AG04449 (cell line): ENCODE results near the gene TRPV6.

Source experiments
- CTCF ChIA-PET: fragments of 350-600 bp; formaldehyde crosslinking; extraction: SDS; loops from one replicate; lab custom pipeline; 2021; ENCODE audit warnings: antibody characterized with exemption; lab: Yijun Ruan, JAX
- POLR2A ChIA-PET: fragments of 400-600, 350-600 bp; formaldehyde crosslinking; extraction: SDS; loops from one replicate; lab custom pipeline; 2020; ENCODE audit warnings: antibody characterized with exemption, inconsistent platforms; lab: Yijun Ruan, JAX
- DNase-seq: peaks from one replicate; pipeline ENCODE4 v3.0.0-alpha.2; 2010; ENCODE audit warnings: low read depth, low spot score
- H3K4me3 ChIP-seq: 2 replicates; pipeline ENCODE4 v1.5.1; 2011; ENCODE audit warnings: low read depth, mild to moderate bottlenecking, control low read depth, low read length
- CTCF ChIP-seq: IDR thresholded peaks from one replicate; pipeline ENCODE4 v1.5.1; 2011; ENCODE audit warnings: mild to moderate bottlenecking, moderate library complexity, low read length, control low read depth, inconsistent platforms; ENCODE audit not compliant: insufficient read depth; ENCODE audit errors: missing control alignments

The TRPV6 gene

GRCh38 chr7:142883571-142884285 is 1.8 kb downstream of the TRPV6 start:
- no peak for TF ChIP-seq CTCF
- H3K4me3 ChIP-seq, result no peak overlapping the region
- ChIA-PET POLR2A (no interaction called here), CTCF (interaction anchor here (2.7 to 5.4 kb wide), 3 partner anchors 13 to 331 kb away, joined by 11 to 52 read pairs (median 27); no protein-coding TSS in a partner anchor)
- no peak for DNase-seq

GRCh38 chr7:142883145-142883544 is 2.4 kb downstream of the TRPV6 start:
- DNase-seq, result no peak
- ChIA-PET POLR2A (no interaction called here), CTCF (interaction anchor here (2.7 to 5.4 kb wide), 4 partner anchors 12 to 332 kb away, joined by 11 to 52 read pairs (median 21); no protein-coding TSS in a partner anchor)
- no peak overlapping the region for H3K4me3 ChIP-seq
- TF ChIP-seq CTCF, result no peak

GRCh38 chr7:142882338-142882678 is 3.2 kb downstream of the TRPV6 start:
- POLR2A ChIA-PET, result no interaction called here
- H3K4me3 ChIP-seq, result no peak overlapping the region
- CTCF ChIA-PET, result interaction anchor here (2.7 to 5.4 kb wide), 4 partner anchors 11 to 333 kb away, joined by 11 to 52 read pairs (median 21); no protein-coding TSS in a partner anchor
- no peak for TF ChIP-seq CTCF
- DNase-seq, result no peak

GRCh38 chr7:142881586-142882337 is 3.8 kb downstream of the TRPV6 start:
- no peak for DNase-seq
- ChIA-PET CTCF (interaction anchor here (0.9 to 5.4 kb wide), 9 partner anchors 11 to 333 kb away, joined by 3 to 52 read pairs (median 11); no protein-coding TSS in a partner anchor), POLR2A (no interaction called here)

GRCh38 chr7:142880876-142881505 is 4.6 kb downstream of the TRPV6 start:
- POLR2A ChIA-PET, result no interaction called here
- H3K4me3 ChIP-seq, result no peak overlapping the region
- CTCF ChIA-PET, result interaction anchor here (0.9 to 5.4 kb wide), 10 partner anchors 10 to 334 kb away, joined by 3 to 52 read pairs (median 10); no protein-coding TSS in a partner anchor
- TF ChIP-seq CTCF, result peak; percentile 60
- DNase-seq, result no peak

More at GRCh38 chr7:142881586-142882337, 3.8 kb downstream of the TRPV6 start:
- H3K4me3 ChIP-seq, result no peak overlapping the region
- no peak for TF ChIP-seq CTCF

- no peak overlapping the region for H3K4me3 ChIP-seq
- TF ChIP-seq CTCF, result no peak
- ChIA-PET CTCF (interaction anchor here (0.7 to 5.4 kb wide), 9 partner anchors 11 to 336 kb away, joined by 3 to 52 read pairs (median 3); no protein-coding TSS in a partner anchor), POLR2A (no interaction called here)
- DNase-seq, result no peak
Measured at GRCh38 chr7:142879060-142879459, 6.5 kb downstream of the TRPV6 start.
